C4-2B (cell line): ENCODE data around the gene NNT.

Source experiments
- H3K27ac ChIP-seq: fragments of 450-650 bp; 2 replicates; pipeline ENCODE4 v1.5.1; 2017
- CTCF ChIP-seq: fragments of 450-650 bp; conservative IDR thresholded peaks from 2 replicates; pipeline ENCODE4 v1.5.1; 2017; ENCODE audit warnings: mild to moderate bottlenecking
- ZFX ChIP-seq: fragments of 450-650 bp; IDR thresholded peaks from 2 replicates; pipeline ENCODE4 v1.6.1; 2017

NNT gene

GRCh38 chr5:43634621-43635020 lies 31.6 kb downstream of the NNT start:
- TF ChIP-seq ZFX (no peak), CTCF (no peak)

GRCh38 chr5:43635374-43635773 lies 32.4 kb downstream of the NNT start:
- TF ChIP-seq ZFX (no peak), CTCF (no peak)

More at GRCh38 chr5:43634621-43635020, 31.6 kb downstream of the NNT start:
- H3K27ac ChIP-seq, result no peak overlapping the region

GRCh38 chr5:43636076-43636475 lies 33.1 kb downstream of the NNT start:
- no peak overlapping the region for H3K27ac ChIP-seq
- no peak for TF ChIP-seq ZFX

More at GRCh38 chr5:43635374-43635773, 32.4 kb downstream of the NNT start:
- H3K27ac ChIP-seq, result no peak overlapping the region

- TF ChIP-seq CTCF (no peak), ZFX (no peak)
- no peak overlapping the region for H3K27ac ChIP-seq
Observed at GRCh38 chr5:43637416-43637815, 34.4 kb downstream of the NNT start.

- no peak overlapping the region for H3K27ac ChIP-seq
- TF ChIP-seq ZFX (no peak), CTCF (no peak)
Observed at GRCh38 chr5:43638107-43638506, 35.1 kb downstream of the NNT start.

GRCh38 chr5:43638546-43638945 lies 35.6 kb downstream of the NNT start:
- no peak overlapping the region for H3K27ac ChIP-seq
- TF ChIP-seq ZFX (no peak), CTCF (no peak)

GRCh38 chr5:43639566-43639965 lies 36.6 kb downstream of the NNT start:
- H3K27ac ChIP-seq, result no peak overlapping the region
- TF ChIP-seq ZFX (no peak), CTCF (no peak)

- H3K27ac ChIP-seq, result no peak overlapping the region
- TF ChIP-seq ZFX, result no peak
- no peak for TF ChIP-seq CTCF
Observed at GRCh38 chr5:43642428-43642827, 39.4 kb downstream of the NNT start.
